Hematopoietic multipotent progenitor cell treated with erythropoietin and hydrocortisone succinate and interleukin-3 and kit ligand, for 15 days (in vitro differentiated cells): ENCODE results near the gene ABCC8.

Experiments
- DNase-seq: peaks from one replicate; pipeline ENCODE4 v3.0.0-alpha.2; 2015; ENCODE audit warnings: low spot score

The ABCC8 gene

DNA sequence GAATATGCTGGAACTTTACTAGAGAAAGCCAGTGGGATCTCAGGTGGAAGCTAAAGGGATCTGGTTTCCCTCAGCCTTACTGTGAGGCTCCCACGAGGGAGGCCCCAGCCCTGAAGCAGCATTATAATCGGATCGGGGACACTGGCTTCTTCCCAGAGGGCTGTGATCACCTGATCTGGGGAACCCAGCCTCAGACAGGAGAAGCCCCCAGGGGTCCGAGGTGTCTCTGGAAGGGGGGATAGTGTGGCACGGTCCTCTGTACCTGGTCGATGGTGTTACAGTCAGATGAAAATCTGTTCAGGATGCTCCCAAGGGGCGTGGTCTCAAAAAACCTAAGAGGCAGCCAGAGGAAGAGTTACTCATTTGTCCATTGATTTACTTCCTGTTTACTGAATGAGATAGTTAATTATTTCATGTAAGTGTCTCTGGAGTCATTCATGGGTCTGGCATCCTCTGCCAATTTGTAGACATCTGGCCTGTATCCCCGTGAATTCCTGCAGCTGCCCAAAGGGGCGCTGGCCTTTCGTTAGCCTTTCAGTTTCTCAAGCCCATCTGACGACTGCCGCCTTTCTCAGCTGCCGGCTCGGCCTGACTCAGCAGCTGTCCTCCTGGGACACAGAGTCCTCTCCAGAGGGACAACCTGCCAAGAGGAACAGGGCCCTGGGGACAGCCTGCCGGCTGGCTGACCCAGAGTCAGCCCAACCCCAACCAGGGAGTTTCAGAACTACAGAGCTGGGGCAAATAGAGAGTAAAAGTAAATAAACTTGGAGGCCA lies 71.2 kb downstream of the ABCC8 start:
- no peak for DNase-seq

DNA sequence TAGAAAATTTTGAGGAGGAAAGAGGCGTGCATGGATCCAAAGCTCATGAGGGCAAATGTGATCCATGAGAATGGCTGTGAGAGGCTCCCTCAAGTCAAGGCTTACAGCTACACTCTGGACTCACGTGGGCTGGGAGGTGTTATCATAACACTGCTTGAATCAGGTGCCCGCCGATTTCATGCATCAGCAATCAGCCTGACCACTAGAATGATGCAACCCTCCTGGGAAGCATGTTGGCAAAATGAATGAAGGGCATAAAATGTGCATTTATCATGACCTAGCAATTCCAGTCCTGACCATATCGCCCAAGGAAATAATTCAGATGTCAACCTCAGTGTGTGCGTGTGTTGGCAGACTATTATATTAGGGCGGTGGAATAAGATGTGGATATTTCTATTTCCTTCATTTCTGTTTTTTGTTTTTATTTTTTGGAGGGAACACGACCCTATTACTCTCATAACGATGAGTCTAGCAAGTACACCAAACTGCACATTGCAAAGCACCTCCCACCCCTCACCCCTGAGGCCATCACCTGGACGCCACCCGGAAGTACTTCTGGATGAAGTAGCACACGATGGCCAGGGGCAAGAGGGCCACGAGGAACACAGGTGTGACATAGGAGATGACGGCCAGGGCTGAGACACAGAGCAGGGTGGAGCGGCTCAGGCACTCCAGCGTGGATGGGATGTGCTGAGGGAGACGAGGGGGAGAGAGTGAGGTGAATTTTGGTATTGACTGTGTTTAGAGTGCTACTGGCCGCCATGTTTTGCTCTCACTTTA lies 72.5 kb downstream of the ABCC8 start:
- no peak for DNase-seq

- no peak for DNase-seq
Observed at GRCh38 chr11:17402486-17402885, 74.2 kb downstream of the ABCC8 start.

DNA sequence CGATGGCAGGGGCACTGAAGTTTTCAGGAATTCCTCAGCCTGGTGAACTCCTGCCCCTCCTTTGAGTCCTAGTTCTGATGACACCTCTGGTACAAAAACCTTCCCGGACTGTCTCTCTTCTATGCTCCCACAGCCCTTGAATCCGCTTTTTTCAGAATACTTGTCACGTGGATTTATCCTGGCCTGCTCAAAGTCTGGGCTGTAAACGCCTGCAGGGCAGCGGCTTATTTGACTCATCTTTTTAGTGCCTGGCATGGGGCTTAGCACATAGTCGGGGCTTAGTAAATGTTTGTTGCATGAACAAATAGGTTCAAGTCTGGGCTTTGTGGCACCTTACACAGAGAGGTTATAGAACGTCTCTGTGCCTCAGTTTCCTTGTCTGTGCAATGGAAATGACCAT lies 74.8 kb downstream of the ABCC8 start:
- no peak for DNase-seq

GRCh38 chr11:17401316-17401715 lies 75.3 kb downstream of the ABCC8 start:
- no peak for DNase-seq

GRCh38 chr11:17400048-17400775 lies 76.4 kb downstream of the ABCC8 start:
- DNase-seq: no peak

- DNase-seq: no peak
Observed at GRCh38 chr11:17399236-17399635, 77.4 kb downstream of the ABCC8 start.

DNA sequence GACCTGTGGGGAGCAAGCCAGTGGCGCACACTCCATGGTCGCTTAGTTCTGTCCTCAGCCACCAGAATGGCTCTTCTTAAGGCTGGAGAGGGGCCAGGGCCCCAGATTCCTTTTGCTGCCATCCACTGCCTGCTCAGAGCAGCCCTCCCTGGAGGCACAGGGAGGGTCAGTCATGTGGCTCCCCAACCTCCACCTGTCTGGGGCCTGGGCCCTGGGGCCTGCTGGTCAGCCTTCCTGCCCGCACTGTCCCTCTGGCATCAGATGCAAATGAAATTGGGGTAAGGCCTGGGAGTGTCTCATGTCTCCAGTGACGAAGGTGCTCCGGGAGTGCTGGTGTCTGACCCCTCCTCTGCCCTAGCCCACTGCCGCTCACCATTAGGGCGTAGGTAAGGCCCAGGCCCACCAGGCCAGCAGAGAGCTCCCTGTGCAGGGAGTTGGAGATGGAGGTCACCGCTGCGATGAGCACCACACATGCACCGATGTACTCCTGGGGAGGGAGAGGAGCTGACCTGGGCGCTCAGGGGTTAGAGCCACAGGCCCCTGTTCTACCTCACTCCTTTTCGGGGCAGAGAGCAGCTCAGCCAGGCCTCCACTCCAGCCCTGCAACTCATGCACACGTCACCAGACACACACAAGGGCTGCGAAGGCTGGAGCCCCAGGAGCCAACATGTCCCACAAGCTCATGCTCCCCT lies 79.2 kb downstream of the ABCC8 start:
- no peak for DNase-seq

- no peak for DNase-seq
Observed at GRCh38 chr11:17396598-17397310, 79.9 kb downstream of the ABCC8 start.

GRCh38 chr11:17395978-17396377 lies 80.7 kb downstream of the ABCC8 start:
- no peak for DNase-seq

GRCh38 chr11:17395554-17395961 lies 81.1 kb downstream of the ABCC8 start:
- no peak for DNase-seq

- DNase-seq: no peak
Observed at GRCh38 chr11:17394743-17395390, 81.8 kb downstream of the ABCC8 start.

- DNase-seq: no peak
Observed at GRCh38 chr11:17393472-17393871, 83.2 kb downstream of the ABCC8 start.

GRCh38 chr11:17392872-17393271 lies 83.8 kb downstream of the ABCC8 start:
- DNase-seq: no peak

DNA sequence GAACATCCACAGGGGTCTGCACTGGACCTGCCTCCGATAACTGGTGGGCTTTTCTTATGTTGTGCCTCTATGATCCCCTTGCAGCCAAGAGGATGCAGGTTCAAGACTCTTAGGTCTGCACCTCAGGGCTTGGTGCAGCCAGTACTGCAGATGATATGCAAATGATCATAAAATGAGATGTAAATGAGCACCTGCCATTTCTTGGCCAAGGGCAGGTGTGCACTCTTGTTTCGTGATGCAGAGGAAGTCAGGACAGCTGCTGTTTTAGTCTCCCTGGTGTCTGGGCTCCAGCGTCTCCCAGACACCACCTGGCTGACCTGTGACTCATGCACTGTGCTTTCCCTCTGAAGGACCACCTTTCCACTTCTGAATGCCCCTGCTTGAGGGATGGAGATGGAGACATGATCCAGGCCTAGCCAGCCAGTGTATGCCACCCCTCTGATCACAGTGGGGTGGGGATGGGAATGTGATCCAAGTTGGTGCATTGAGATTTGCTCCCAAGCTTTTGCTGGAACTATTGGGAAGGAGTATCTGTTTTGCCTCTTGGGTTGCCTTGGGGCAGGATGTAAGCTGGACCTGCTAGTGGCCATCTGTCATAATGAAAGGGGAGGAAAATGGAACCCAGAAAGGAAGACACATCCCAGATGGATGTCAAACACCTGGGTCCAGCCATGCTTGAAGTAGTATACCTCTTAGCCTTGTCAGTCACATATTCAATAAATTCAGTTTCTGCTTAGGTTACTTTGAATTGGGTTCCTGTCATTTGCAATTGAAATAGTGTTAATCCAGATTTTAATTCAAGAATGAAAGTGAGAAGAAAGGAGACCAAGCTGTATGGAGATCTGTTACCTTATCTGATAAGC lies 84.9 kb downstream of the ABCC8 start:
- DNase-seq: no peak

DNA sequence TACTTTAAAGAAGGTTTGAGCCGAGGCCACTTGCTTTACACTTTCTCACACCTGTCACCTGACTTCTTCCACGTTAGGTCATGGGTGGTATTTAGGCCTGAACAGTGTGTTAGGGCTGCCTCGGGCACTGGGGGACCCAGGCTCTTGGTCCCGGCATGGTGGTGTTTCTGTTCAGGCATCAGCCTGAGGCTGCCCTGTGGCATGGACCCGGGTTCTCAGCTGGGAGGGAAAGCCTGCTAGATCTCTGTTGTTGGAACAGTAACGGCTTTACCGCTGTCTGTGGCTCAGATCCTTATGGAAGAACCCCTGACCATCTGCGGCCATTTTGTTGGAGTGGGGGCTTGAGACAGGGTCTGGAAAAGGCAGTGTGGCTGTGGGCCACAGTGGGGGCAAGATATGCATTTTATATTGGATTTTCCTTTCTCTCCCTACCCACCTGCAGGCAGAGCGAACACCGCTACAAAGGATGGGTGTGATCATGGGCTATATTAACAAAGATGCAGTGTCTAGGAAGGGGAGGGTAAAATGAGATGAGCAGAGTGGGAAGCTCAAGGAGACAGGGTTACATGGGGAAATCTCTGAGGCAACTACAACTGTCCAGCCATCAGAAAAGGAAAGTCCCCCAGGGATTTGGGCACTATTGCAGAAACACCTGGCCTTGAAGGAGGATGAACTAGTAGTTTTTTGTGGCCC lies 86.5 kb downstream of the ABCC8 start:
- DNase-seq: no peak

GRCh38 chr11:17389211-17389956 lies 87.3 kb downstream of the ABCC8 start:
- DNase-seq: peak; percentile 44

GRCh38 chr11:17388609-17389210 lies 87.9 kb downstream of the ABCC8 start, which contains the start of gene KCNJ11:
Gene KCNJ11 (minus strand): TSS chr11:17388659. CDS start chr11:17388091, 568 bp downstream.
- DNase-seq: no peak
